Activated gamma-delta T cell treated with anti-CD3 and anti-CD28 coated beads, Interleukin-2, amount 50 U/mL, for 16 hours (primary cell): ENCODE data around the gene PPM1H.
A peak's percentile ranks its signal among the peaks of the same experiment; 100 is the strongest.

Experiments
- DNase-seq: peaks from one replicate; pipeline ENCODE4 v3.0.0-alpha.2; 2020; ENCODE audit warnings: low read depth

Gene PPM1H

GRCh38 chr12:62647586-62647985 is 287.4 kb downstream of the PPM1H start:
- DNase-seq, result no peak

- no peak for DNase-seq
Observed at GRCh38 chr12:62646566-62646965, 288.4 kb downstream of the PPM1H start.

- no peak for DNase-seq
Observed at GRCh38 chr12:62643486-62643885, 291.5 kb downstream of the PPM1H start.

GRCh38 chr12:62642486-62642885 is 292.5 kb downstream of the PPM1H start:
- no peak for DNase-seq

GRCh38 chr12:62640910-62641448 is 294.0 kb downstream of the PPM1H start:
- DNase-seq, result peak; percentile 4

GRCh38 chr12:62637679-62638078 is 297.3 kb downstream of the PPM1H start:
- DNase-seq, result no peak

- no peak for DNase-seq
Observed at GRCh38 chr12:62635649-62636048, 299.3 kb downstream of the PPM1H start.

- peak; percentile 4 for DNase-seq
Observed at GRCh38 chr12:62632411-62632918, 302.5 kb downstream of the PPM1H start.

GRCh38 chr12:62631471-62632410 is 303.2 kb downstream of the PPM1H start:
- no peak for DNase-seq

GRCh38 chr12:62629971-62630739 is 304.8 kb downstream of the PPM1H start:
- DNase-seq, result no peak

GRCh38 chr12:62629413-62629812 is 305.5 kb downstream of the PPM1H start:
- DNase-seq, result no peak

GRCh38 chr12:62627181-62627580 is 307.8 kb downstream of the PPM1H start:
- DNase-seq, result no peak

- DNase-seq, result no peak
Observed at GRCh38 chr12:62625228-62625627, 309.7 kb downstream of the PPM1H start.

- DNase-seq, result no peak
Observed at GRCh38 chr12:62622177-62622576, 312.8 kb downstream of the PPM1H start.

- no peak for DNase-seq
Observed at GRCh38 chr12:62621101-62621638, 313.8 kb downstream of the PPM1H start.

- no peak for DNase-seq
Observed at GRCh38 chr12:62618930-62619329, 316.0 kb downstream of the PPM1H start.

- DNase-seq, result no peak
Observed at GRCh38 chr12:62618319-62618718, 316.6 kb downstream of the PPM1H start.

GRCh38 chr12:62613081-62613480 is 321.9 kb downstream of the PPM1H start:
- no peak for DNase-seq

- no peak for DNase-seq
Observed at GRCh38 chr12:62606654-62607053, 328.3 kb downstream of the PPM1H start.

- DNase-seq, result no peak
Observed at GRCh38 chr12:62605981-62606380, 329.0 kb downstream of the PPM1H start.

- no peak for DNase-seq
Observed at GRCh38 chr12:62604871-62605270, 330.1 kb downstream of the PPM1H start.

- DNase-seq, result no peak
Observed at GRCh38 chr12:62604373-62604772, 330.6 kb downstream of the PPM1H start.

GRCh38 chr12:62603811-62604098 is 331.2 kb downstream of the PPM1H start:
- no peak for DNase-seq
